ENCODE results near the gene SETBP1. TPM values are rescaled to one million over a fixed set of nuclear protein-coding genes. Genes with fewer than 3 reads are reported as not detected.

The SETBP1 gene
- total RNA-seq, 2 donors from 2014 or later, result 17.3 to 20.1 TPM

DNA sequence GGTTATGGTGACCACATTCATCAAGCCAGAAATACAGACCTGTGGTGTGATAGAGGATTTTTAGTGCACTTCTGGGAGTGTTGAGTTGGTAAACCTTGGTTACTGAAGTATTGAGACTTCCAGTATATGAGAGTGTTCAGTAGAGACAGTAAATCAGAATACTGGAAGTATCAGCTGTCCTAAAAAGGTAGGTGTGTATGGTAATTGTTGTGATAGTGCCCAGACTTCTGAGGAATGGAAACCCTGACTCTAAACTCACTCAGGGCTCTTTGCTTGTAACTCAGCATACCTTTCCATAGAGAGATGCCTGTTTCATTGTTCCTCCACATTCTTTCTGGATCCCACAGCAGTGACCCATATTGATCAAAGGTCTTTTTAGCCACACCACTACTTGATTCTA is 217.1 kb downstream of the SETBP1 start:
- Histone ChIP-seq H3K4me3 (ENCODE audit: low read length) (no peak overlapping the region), H3K4me1 (ENCODE audit: control insufficient read depth, insufficient read depth, low read length) (no peaks in the 10 kb centered on the region), H3K27me3 (ENCODE audit: control insufficient read depth, insufficient read depth, low read length, poor library complexity, severe bottlenecking) (no peaks in the 10 kb centered on the region), H3K9ac (ENCODE audit: extremely low read depth, low read length, poor library complexity, severe bottlenecking) (no peak overlapping the region), H3K9me3 (ENCODE audit: control insufficient read depth, low read length) (no peaks in the 10 kb centered on the region), H3K27ac (ENCODE audit: low read depth, low read length) (no peak overlapping the region), H3K36me3 (ENCODE audit: control insufficient read depth, insufficient read depth, low read length) (peaks cover 4% of the 10 kb centered on the region)
- peaks cover 7% of the 10 kb centered on the region for H3K4me1 Mint-ChIP-seq
- H3K9me3 Mint-ChIP-seq, result no peaks in the 10 kb centered on the region
- H3K27ac Mint-ChIP-seq, result no peak overlapping the region
- no peaks in the 10 kb centered on the region for H3K27me3 Mint-ChIP-seq (ENCODE audit: insufficient read depth)
- DNase-seq, result no peak
- H3K36me3 Mint-ChIP-seq (ENCODE audit: low read depth), result no peaks in the 10 kb centered on the region
- H3K4me3 Mint-ChIP-seq, result no peak overlapping the region
- TF ChIP-seq, protein P1, sequence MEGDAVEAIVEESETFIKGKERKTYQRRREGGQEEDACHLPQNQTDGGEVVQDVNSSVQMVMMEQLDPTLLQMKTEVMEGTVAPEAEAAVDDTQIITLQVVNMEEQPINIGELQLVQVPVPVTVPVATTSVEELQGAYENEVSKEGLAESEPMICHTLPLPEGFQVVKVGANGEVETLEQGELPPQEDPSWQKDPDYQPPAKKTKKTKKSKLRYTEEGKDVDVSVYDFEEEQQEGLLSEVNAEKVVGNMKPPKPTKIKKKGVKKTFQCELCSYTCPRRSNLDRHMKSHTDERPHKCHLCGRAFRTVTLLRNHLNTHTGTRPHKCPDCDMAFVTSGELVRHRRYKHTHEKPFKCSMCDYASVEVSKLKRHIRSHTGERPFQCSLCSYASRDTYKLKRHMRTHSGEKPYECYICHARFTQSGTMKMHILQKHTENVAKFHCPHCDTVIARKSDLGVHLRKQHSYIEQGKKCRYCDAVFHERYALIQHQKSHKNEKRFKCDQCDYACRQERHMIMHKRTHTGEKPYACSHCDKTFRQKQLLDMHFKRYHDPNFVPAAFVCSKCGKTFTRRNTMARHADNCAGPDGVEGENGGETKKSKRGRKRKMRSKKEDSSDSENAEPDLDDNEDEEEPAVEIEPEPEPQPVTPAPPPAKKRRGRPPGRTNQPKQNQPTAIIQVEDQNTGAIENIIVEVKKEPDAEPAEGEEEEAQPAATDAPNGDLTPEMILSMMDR (conservative IDR thresholded peaks at IDR 0.05), result no peak

DNA sequence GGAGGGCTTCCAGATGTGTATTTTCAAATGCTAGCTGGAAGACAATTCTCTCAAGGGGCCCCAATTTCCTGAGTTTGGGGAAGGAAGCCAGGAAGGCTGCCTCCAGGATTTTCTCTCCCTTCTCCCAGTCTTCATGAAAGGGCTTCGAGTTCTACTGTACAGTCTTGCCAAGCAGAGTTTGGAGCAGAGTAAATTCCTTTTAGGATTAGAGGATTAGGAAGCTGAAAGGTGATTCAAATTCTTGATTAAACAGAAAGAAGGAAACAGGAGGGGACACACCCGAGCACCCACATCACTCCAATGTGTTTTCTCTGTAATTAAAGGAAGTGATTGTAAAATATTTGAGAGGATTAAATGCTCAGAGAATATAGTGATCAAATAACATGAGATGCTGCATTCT is 217.8 kb downstream of the SETBP1 start:
- no peak overlapping the region for H3K4me3 Mint-ChIP-seq
- peaks cover under 1% of the 10 kb centered on the region for H3K36me3 ChIP-seq (ENCODE audit: control insufficient read depth, insufficient read depth, low read length)
- no peak overlapping the region for H3K9ac ChIP-seq (ENCODE audit: extremely low read depth, low read length, poor library complexity, severe bottlenecking)
- 77% methylated on average over 2 of the region's 2 CpGs; no CpG with 5 or more reads in 1 of the 2 experiments for WGBS, 2 experiments (ENCODE audit: insufficient coverage in 1 of 2, insufficient read length in 1 of 2)
- no peak for DNase-seq
- H3K36me3 Mint-ChIP-seq (ENCODE audit: low read depth), result no peaks in the 10 kb centered on the region
- H3K9me3 Mint-ChIP-seq, result no peaks in the 10 kb centered on the region
- no peaks in the 10 kb centered on the region for H3K9me3 ChIP-seq (ENCODE audit: control insufficient read depth, low read length)
- H3K4me1 ChIP-seq (ENCODE audit: control insufficient read depth, insufficient read depth, low read length), result no peaks in the 10 kb centered on the region
- TF ChIP-seq, protein P1 (conservative IDR thresholded peaks at IDR 0.05), result no peak
- H3K4me3 ChIP-seq (ENCODE audit: low read length), result no peak overlapping the region
- H3K27ac Mint-ChIP-seq, result no peak overlapping the region
- H3K27ac ChIP-seq (ENCODE audit: low read depth, low read length), result no peak overlapping the region
- H3K27me3 Mint-ChIP-seq (ENCODE audit: insufficient read depth), result no peaks in the 10 kb centered on the region
- H3K4me1 Mint-ChIP-seq, result peaks cover 11% of the 10 kb centered on the region
- H3K27me3 ChIP-seq (ENCODE audit: control insufficient read depth, insufficient read depth, low read length, poor library complexity, severe bottlenecking), result no peaks in the 10 kb centered on the region

DNA sequence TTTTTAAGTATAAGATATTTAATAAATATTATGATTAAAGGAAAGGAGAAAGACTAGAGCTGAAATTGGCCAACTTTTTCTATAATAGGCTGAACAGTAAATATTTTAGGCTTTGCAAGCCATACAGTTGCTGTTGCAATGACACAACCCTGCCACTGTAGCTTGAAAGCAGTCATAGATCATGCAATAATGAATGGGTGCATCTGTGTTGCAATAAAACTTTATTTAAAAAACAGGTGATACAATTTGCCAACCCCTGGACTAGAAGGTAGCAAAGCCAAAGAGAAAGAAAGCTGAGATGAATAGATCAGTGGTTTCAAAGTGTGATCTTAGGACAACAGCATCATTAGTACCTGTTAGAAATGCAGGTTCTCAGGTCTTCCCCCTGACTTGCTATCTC is 219.1 kb downstream of the SETBP1 start:
- no peaks in the 10 kb centered on the region for H3K27me3 Mint-ChIP-seq (ENCODE audit: insufficient read depth)
- peaks cover 3% of the 10 kb centered on the region for H3K36me3 Mint-ChIP-seq (ENCODE audit: low read depth)
- no peak overlapping the region for H3K4me3 Mint-ChIP-seq
- H3K27ac ChIP-seq (ENCODE audit: low read depth, low read length), result no peak overlapping the region
- H3K27ac Mint-ChIP-seq, result no peak overlapping the region
- H3K4me1 ChIP-seq (ENCODE audit: control insufficient read depth, insufficient read depth, low read length), result peaks cover 3% of the 10 kb centered on the region
- TF ChIP-seq, protein P1 (conservative IDR thresholded peaks at IDR 0.05), result peak; percentile 60
- H3K4me3 ChIP-seq (ENCODE audit: low read length), result no peak overlapping the region
- H3K36me3 ChIP-seq (ENCODE audit: control insufficient read depth, insufficient read depth, low read length), result no peaks in the 10 kb centered on the region
- H3K9me3 Mint-ChIP-seq, result no peaks in the 10 kb centered on the region
- no peak overlapping the region for H3K9ac ChIP-seq (ENCODE audit: extremely low read depth, low read length, poor library complexity, severe bottlenecking)
- H3K27me3 ChIP-seq (ENCODE audit: control insufficient read depth, insufficient read depth, low read length, poor library complexity, severe bottlenecking), result no peaks in the 10 kb centered on the region
- H3K4me1 Mint-ChIP-seq, result peaks cover 15% of the 10 kb centered on the region
- DNase-seq, result no peak
- H3K9me3 ChIP-seq (ENCODE audit: control insufficient read depth, low read length), result peaks cover 10% of the 10 kb centered on the region

Measured in endodermal cell (in vitro differentiated cells).